ENCODE data around the gene CDNF. TPM values are rescaled to one million over a fixed set of nuclear protein-coding genes. Genes with fewer than 3 reads are reported as not detected.

CDNF gene
- total and polyA plus RNA-seq, 10 of the 15 experiments (the other 5 are each of a cell fraction or from before 2014, with no cell fraction given) = 0.08 to 1.9 (median 0.77) TPM

DNA sequence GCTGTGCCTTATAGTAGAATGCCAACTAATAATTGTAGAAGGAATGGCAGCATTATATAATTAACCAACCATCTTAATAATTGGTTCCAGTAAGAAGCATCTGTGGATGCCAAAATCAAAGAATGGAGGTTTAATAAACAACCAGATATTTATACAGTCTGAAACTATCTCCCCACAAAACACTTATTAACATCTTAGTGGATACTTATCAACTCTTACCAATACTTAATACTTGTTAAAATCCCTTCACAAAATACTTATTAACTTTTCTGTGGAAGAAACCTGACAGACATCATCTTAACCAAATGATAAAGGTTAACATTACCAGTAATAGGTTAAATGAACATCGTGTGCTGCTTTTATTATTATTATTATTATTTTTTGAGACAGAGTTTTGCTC is 34.0 kb downstream of the CDNF start (continued):
- no peak for TF ChIP-seq ZBTB33 (IDR thresholded peaks at IDR 0.05)
- no peak for TF ChIP-seq CHD2 (IDR thresholded peaks at IDR 0.05; ENCODE audit: borderline replicate concordance, low read depth, low read length)
- no peak for TF ChIP-seq RAD51 (IDR thresholded peaks at IDR 0.05)

GRCh38 chr10:14801723-14802122 is 36.1 kb downstream of the CDNF start:
- ChIA-PET CTCF (interaction anchor here (1.0 kb wide), 1 partner anchor 264 kb away, joined by 4 read pairs; no protein-coding TSS in a partner anchor), POLR2A (no interaction called here), SMC1A (ENCODE audit: uncharacterized antibody, unreplicated experiment) (interaction anchor here (0.6 to 1.4 kb wide), 3 partner anchors 11 to 75 kb away, joined by 3 read pairs; no protein-coding TSS in a partner anchor), RAD21 (ENCODE audit: unreplicated experiment) (no interaction called here)
- H3K4me3 ChIP-seq = no peak overlapping the region
- WGBS (ENCODE audit: insufficient coverage, insufficient replicate concordance, low lambda C conversion rate, missing lambda C conversion rate) = 36% methylated on average over 5 of the region's 5 CpGs
- no peaks in the 10 kb centered on the region for H3K9me3 ChIP-seq (replicated peaks; ENCODE audit: control insufficient read depth, insufficient read depth, low read length)
- no peak for DNase-seq (ENCODE audit: low read depth, low spot score)
- intact Hi-C loops (cut with micrococcal nuclease; ENCODE audit: unreplicated experiment) = no loop called here
- no peaks in the 10 kb centered on the region for H3K27me3 ChIP-seq (replicated peaks in 1 of 2; ENCODE audit: control insufficient read depth in 2 of 2, insufficient read depth in 2 of 2, low read length in 1 of 2)
- H2AFZ ChIP-seq (ENCODE audit: control insufficient read depth, low read depth, low read length) = no peak overlapping the region
- H3K9ac ChIP-seq (ENCODE audit: control insufficient read depth, insufficient read depth, low read length) = no peak overlapping the region
- FAIRE-seq = no peak
- no peaks in the 10 kb centered on the region for H4K20me1 ChIP-seq (ENCODE audit: control insufficient read depth, insufficient read depth)
- in situ Hi-C loops (cut with MboI) = no loop called here
- H3K36me3 ChIP-seq (ENCODE audit: control insufficient read depth in 2 of 2, insufficient read depth in 2 of 2, low read length in 1 of 2) = no peaks in the 10 kb centered on the region
- TF ChIP-seq CHD4 (IDR thresholded peaks at IDR 0.05) (no peak), GABPA (IDR thresholded peaks at IDR 0.05; ENCODE audit: low read depth) (no peak), SIX5 (IDR thresholded peaks at IDR 0.05; ENCODE audit: low read depth, low read length, severe bottlenecking) (no peak), FOS (IDR thresholded peaks at IDR 0.05; ENCODE audit: borderline replicate concordance, extremely low read depth, insufficient read length) (no peak), FOXM1 (IDR thresholded peaks at IDR 0.05; ENCODE audit: low read depth, low read length) (no peak), ZSCAN29 (IDR thresholded peaks at IDR 0.05) (no peak), RB1 (IDR thresholded peaks at IDR 0.05; ENCODE audit: borderline replicate concordance) (no peak), ELK1 (IDR thresholded peaks at IDR 0.05; ENCODE audit: low read depth, low read length) (no peak)
- TF ChIP-seq, protein P1, sequence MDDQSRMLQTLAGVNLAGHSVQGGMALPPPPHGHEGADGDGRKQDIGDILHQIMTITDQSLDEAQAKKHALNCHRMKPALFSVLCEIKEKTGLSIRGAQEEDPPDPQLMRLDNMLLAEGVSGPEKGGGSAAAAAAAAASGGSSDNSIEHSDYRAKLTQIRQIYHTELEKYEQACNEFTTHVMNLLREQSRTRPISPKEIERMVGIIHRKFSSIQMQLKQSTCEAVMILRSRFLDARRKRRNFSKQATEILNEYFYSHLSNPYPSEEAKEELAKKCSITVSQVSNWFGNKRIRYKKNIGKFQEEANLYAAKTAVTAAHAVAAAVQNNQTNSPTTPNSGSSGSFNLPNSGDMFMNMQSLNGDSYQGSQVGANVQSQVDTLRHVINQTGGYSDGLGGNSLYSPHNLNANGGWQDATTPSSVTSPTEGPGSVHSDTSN (IDR thresholded peaks at IDR 0.05; ENCODE audit: insufficient replicate concordance, low read depth, low read length) = no peak
- no peak overlapping the region for H3K27ac ChIP-seq (ENCODE audit: control insufficient read depth, insufficient read depth)
- no TSS peak for BruUV-seq (replicated peaks)
- H3K4me2 ChIP-seq (ENCODE audit: control insufficient read depth, insufficient read depth) = no peak overlapping the region
- 0 out of 2 replicates have a peak, but pooled peaks cover 5% of the 10 kb centered on the region for H3K4me1 ChIP-seq (ENCODE audit: control insufficient read depth, insufficient read depth, low read length)
- H3K79me2 ChIP-seq (ENCODE audit: control insufficient read depth, insufficient read depth, low read length) = no peaks in the 10 kb centered on the region
- no peak for ATAC-seq
